Neural cell (in vitro differentiated cells): ENCODE data around the gene ZNF407. TPM values are rescaled to one million over a fixed set of nuclear protein-coding genes. Genes with fewer than 3 reads are reported as not detected.
"Not testable (repeated sequence)": the region's sequence is repeated elsewhere in the genome, so short reads cannot be mapped to it uniquely, and the experiment has no call there.

Source experiments
- H2AFZ ChIP-seq: fragments of 200-600, 300-800 bp; sonication (generic), shearing (Covaris generic); 2 replicates; pipeline ENCODE4 v1.6.0; 2014; ENCODE audit warnings: low read depth, mild to moderate bottlenecking, antibody characterized with exemption, low read length, moderate library complexity
- H3F3A ChIP-seq: fragments of 200-600 bp; shearing (Covaris generic); 2 replicates; pipeline ENCODE4 v1.6.1; 2016; ENCODE audit warnings: mild to moderate bottlenecking, moderate library complexity, mixed read lengths, antibody characterized with exemption, low read length; ENCODE audit not compliant: insufficient read depth, poor library complexity, severe bottlenecking
- H3K27ac ChIP-seq: fragments of 200-600, 300-800 bp; sonication (generic), shearing (Covaris generic); 2 replicates; pipeline ENCODE4 v1.5.1; 2014; ENCODE audit warnings: mild to moderate bottlenecking, low read length, moderate library complexity
- H3K27me3 ChIP-seq: fragments of 300-800, 200-600 bp; sonication (generic), shearing (Covaris generic); 2 replicates; pipeline ENCODE4 v1.6.0; 2014; ENCODE audit warnings: mild to moderate bottlenecking, low read depth, low read length, moderate library complexity; ENCODE audit not compliant: insufficient read depth
- H3K36me3 ChIP-seq: fragments of 300-800, 200-600 bp; sonication (generic), shearing (Covaris generic); 2 replicates; pipeline ENCODE4 v1.5.1; 2014; ENCODE audit warnings: mild to moderate bottlenecking, antibody characterized with exemption, low read length, moderate library complexity; ENCODE audit not compliant: insufficient read depth
- H3K4me2 ChIP-seq: fragments of 300-800, 200-600 bp; sonication (generic), shearing (Covaris generic); 2 replicates; pipeline ENCODE4 v1.6.0; 2014; ENCODE audit warnings: mild to moderate bottlenecking, low read length
- H3K4me3 ChIP-seq: fragments of 300-800, 200-600 bp; sonication (generic), shearing (Covaris generic); 2 replicates; pipeline ENCODE4 v1.5.1; 2014; ENCODE audit warnings: mild to moderate bottlenecking, low read length, moderate library complexity
- H3K79me2 ChIP-seq: fragments of 200-600 bp; shearing (Covaris generic); replicated peaks from 2 replicates; pipeline ENCODE4 v1.6.0; 2014; ENCODE audit warnings: mild to moderate bottlenecking, low read length, moderate library complexity; ENCODE audit not compliant: insufficient read depth
- H3K9ac ChIP-seq: fragments of 300-800, 200-600 bp; sonication (generic), shearing (Covaris generic); 2 replicates; pipeline ENCODE4 v1.6.1; 2016; ENCODE audit warnings: mild to moderate bottlenecking, low read length, mixed read lengths
- H3K9me2 ChIP-seq: fragments of 200-600 bp; shearing (Covaris generic); 2 replicates; pipeline ENCODE4 v1.6.1; 2016; ENCODE audit warnings: mild to moderate bottlenecking, low read length, mixed read lengths; ENCODE audit not compliant: insufficient read depth
- H3K9me3 ChIP-seq: fragments of 200-600, 300-800 bp; sonication (generic), shearing (Covaris generic); 2 replicates; pipeline ENCODE4 v1.6.1; 2016; ENCODE audit warnings: mild to moderate bottlenecking, mixed run types, low read length, moderate library complexity, mixed read lengths
- H4K20me1 ChIP-seq: fragments of 200-600 bp; shearing (Covaris generic); 2 replicates; pipeline ENCODE4 v1.6.1; 2016; ENCODE audit warnings: mild to moderate bottlenecking, mixed run types; ENCODE audit not compliant: insufficient read depth
- EP300 ChIP-seq: fragments of 450-650 bp; conservative IDR thresholded peaks from 2 replicates; pipeline ENCODE4 v1.6.1; 2014; ENCODE audit warnings: antibody characterized with exemption, mild to moderate bottlenecking, moderate library complexity; ENCODE audit not compliant: poor library complexity, severe bottlenecking
- EZH2 ChIP-seq: fragments of 200-600, 300-800 bp; shearing (Covaris generic), sonication (generic); IDR thresholded peaks from 2 replicates; pipeline ENCODE4 v1.6.1; 2014; ENCODE audit warnings: antibody characterized with exemption, low read length, borderline replicate concordance, mild to moderate bottlenecking; ENCODE audit not compliant: insufficient read depth, poor library complexity, severe bottlenecking
- MXI1 ChIP-seq: fragments of 450-650 bp; conservative IDR thresholded peaks from 2 replicates; pipeline ENCODE4 v1.6.1; 2014; ENCODE audit warnings: antibody characterized with exemption, mild to moderate bottlenecking; ENCODE audit not compliant: poor library complexity, severe bottlenecking
- POLR2AphosphoS5 ChIP-seq: IDR thresholded peaks from 2 replicates; pipeline ENCODE4 v1.6.1; 2012
- RAD21 ChIP-seq: fragments of 450-650 bp; conservative IDR thresholded peaks from 2 replicates; pipeline ENCODE4 v1.6.1; 2014; ENCODE audit warnings: antibody characterized with exemption, mild to moderate bottlenecking, moderate library complexity
- SMC3 ChIP-seq: fragments of 450-650 bp; conservative IDR thresholded peaks from 2 replicates; pipeline ENCODE4 v1.6.1; 2014; ENCODE audit warnings: antibody characterized with exemption, mild to moderate bottlenecking, moderate library complexity; ENCODE audit not compliant: poor library complexity
- TAF1 ChIP-seq: IDR thresholded peaks from 2 replicates; pipeline ENCODE4 v1.6.1; 2012; ENCODE audit warnings: low read depth
- polyA plus RNA-seq: library from polyadenylated mRNA; depleted of rRNA; stranded (reverse); fragments of >200 nt; gene quantifications from 2 replicates; pipeline ENCODE4 v1.2.3, GENCODE V29; 2014
- TF ChIP-seq, protein P1 (sequence below): IDR thresholded peaks from 2 replicates; pipeline ENCODE4 v1.6.1; 2012; ENCODE audit warnings: borderline replicate concordance
- TF ChIP-seq, protein P2 (sequence below): fragments of 450-650 bp; IDR thresholded peaks from 2 replicates; pipeline ENCODE4 v1.5.1; 2014; ENCODE audit warnings: antibody characterized with exemption, mild to moderate bottlenecking, moderate library complexity; ENCODE audit not compliant: poor library complexity, severe bottlenecking

ZNF407 gene
- polyA plus RNA-seq, 1 donor from 2014 or later: 2.9 TPM

DNA sequence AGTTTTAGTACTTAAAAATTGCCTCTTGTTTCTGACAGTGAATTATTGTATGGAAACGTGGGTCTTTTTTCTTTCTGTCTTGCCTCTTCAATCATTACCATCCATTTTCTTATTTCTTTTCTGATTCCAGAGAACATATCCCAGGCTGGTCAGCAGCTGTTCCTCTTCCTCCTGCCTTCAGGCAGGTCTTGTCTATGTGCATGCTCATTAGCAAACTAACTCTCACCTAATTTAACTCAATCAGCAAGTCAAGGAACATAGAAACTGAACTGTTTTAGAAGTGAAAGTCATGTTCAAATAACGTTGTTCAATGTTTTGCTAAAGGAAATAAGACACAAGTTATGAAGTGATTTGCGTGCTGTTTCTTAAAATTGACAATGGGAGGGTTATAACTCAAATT lies 369.8 kb downstream of the ZNF407 start:
- Histone ChIP-seq H3K27ac (no peak overlapping the region), H3K36me3 (no peaks in the 10 kb centered on the region), H3K9me2 (no peaks in the 10 kb centered on the region), H3K27me3 (no peaks in the 10 kb centered on the region), H3K4me3 (no peak overlapping the region), H3K4me2 (no peak overlapping the region), H3K9me3 (no peaks in the 10 kb centered on the region), H4K20me1 (no peaks in the 10 kb centered on the region), H2AFZ (no peak overlapping the region), H3K79me2 (no peaks in the 10 kb centered on the region), H3K9ac (no peak overlapping the region), H3F3A (no peaks in the 10 kb centered on the region)
- TF ChIP-seq, protein P1, sequence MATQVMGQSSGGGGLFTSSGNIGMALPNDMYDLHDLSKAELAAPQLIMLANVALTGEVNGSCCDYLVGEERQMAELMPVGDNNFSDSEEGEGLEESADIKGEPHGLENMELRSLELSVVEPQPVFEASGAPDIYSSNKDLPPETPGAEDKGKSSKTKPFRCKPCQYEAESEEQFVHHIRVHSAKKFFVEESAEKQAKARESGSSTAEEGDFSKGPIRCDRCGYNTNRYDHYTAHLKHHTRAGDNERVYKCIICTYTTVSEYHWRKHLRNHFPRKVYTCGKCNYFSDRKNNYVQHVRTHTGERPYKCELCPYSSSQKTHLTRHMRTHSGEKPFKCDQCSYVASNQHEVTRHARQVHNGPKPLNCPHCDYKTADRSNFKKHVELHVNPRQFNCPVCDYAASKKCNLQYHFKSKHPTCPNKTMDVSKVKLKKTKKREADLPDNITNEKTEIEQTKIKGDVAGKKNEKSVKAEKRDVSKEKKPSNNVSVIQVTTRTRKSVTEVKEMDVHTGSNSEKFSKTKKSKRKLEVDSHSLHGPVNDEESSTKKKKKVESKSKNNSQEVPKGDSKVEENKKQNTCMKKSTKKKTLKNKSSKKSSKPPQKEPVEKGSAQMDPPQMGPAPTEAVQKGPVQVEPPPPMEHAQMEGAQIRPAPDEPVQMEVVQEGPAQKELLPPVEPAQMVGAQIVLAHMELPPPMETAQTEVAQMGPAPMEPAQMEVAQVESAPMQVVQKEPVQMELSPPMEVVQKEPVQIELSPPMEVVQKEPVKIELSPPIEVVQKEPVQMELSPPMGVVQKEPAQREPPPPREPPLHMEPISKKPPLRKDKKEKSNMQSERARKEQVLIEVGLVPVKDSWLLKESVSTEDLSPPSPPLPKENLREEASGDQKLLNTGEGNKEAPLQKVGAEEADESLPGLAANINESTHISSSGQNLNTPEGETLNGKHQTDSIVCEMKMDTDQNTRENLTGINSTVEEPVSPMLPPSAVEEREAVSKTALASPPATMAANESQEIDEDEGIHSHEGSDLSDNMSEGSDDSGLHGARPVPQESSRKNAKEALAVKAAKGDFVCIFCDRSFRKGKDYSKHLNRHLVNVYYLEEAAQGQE: no peak
- TF ChIP-seq MXI1 (no peak), EP300 (no peak), POLR2AphosphoS5 (no peak), RAD21 (no peak), EZH2 (no peak), SMC3 (no peak), TAF1 (no peak)
- TF ChIP-seq, protein P2, sequence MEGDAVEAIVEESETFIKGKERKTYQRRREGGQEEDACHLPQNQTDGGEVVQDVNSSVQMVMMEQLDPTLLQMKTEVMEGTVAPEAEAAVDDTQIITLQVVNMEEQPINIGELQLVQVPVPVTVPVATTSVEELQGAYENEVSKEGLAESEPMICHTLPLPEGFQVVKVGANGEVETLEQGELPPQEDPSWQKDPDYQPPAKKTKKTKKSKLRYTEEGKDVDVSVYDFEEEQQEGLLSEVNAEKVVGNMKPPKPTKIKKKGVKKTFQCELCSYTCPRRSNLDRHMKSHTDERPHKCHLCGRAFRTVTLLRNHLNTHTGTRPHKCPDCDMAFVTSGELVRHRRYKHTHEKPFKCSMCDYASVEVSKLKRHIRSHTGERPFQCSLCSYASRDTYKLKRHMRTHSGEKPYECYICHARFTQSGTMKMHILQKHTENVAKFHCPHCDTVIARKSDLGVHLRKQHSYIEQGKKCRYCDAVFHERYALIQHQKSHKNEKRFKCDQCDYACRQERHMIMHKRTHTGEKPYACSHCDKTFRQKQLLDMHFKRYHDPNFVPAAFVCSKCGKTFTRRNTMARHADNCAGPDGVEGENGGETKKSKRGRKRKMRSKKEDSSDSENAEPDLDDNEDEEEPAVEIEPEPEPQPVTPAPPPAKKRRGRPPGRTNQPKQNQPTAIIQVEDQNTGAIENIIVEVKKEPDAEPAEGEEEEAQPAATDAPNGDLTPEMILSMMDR: no peak

DNA sequence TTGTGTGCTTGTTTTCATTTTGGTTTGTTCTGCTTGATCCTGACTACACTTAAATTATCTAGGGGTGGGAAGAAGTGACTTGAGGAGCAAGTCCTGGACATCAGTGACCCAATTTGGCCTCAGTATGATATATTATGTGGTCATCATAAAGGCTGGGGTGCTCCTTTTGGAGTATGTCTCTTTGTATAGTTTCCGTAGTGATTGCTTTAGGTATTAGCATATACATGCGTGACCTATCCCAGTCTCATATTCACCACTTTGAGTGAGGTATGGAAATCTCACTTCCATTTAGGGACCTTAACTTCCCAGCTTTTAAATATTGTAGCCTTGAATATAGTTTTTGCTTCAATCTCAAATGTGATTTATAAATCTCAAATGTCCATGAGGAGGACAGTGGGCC lies 370.3 kb downstream of the ZNF407 start:
- Histone ChIP-seq H3K9me2 (no peaks in the 10 kb centered on the region), H3F3A (no peaks in the 10 kb centered on the region), H3K79me2 (no peaks in the 10 kb centered on the region), H4K20me1 (no peaks in the 10 kb centered on the region), H3K4me3 (no peak overlapping the region), H3K9ac (no peak overlapping the region), H2AFZ (no peak overlapping the region), H3K27ac (no peak overlapping the region), H3K27me3 (no peaks in the 10 kb centered on the region), H3K4me2 (no peak overlapping the region), H3K36me3 (no peaks in the 10 kb centered on the region), H3K9me3 (no peaks in the 10 kb centered on the region)
- TF ChIP-seq EZH2: no peak
- TF ChIP-seq EP300: no peak
- TF ChIP-seq, protein P1: no peak
- TF ChIP-seq MXI1: no peak
- no peak for TF ChIP-seq TAF1

DNA sequence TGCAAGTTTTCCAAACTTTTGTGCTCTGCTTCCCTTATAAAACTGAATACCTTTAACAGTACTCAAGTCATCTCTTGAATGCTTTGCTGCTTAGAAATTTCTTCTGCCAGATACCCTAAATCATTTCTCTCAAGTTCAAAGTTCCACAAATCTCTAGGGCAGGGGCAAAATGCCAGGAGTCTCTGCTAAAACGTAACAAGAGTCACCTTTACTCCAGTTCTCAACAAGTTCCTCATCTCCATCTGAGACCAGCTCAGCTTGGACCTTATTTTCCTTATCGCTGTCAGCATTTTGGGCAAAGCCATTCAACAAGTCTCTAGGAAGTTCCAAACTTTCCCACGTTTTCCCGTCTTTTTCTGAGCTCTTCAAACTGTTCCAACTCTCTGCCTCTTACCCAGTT lies 373.7 kb downstream of the ZNF407 start:
- not testable (repeated sequence) for H3K27ac ChIP-seq, H2AFZ ChIP-seq, H4K20me1 ChIP-seq, H3K79me2 ChIP-seq, H3K4me2 ChIP-seq, H3K9me3 ChIP-seq, H3K36me3 ChIP-seq, H3K27me3 ChIP-seq, H3K9me2 ChIP-seq, H3K9ac ChIP-seq, H3K4me3 ChIP-seq, H3F3A ChIP-seq

DNA sequence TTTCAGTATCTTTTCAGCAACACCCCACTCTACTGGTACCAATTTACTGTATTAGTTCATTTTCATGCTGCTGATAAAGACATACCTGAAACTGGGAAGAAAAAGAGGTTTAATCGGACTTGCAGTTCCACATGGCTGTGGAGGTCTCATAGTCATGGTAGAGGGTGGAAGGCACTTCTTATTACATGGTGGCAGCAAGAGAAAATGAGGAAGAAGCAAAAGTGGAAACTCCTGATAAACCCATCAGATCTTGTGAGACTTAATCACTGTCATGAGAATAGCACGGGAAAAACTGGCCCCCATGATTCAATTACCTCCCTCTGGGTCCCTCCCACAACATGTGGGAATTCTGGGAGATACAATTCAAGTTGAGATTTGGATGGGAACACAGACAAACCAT lies 374.1 kb downstream of the ZNF407 start:
- not testable (repeated sequence) for H2AFZ ChIP-seq, H3K79me2 ChIP-seq, H3K4me3 ChIP-seq, H3F3A ChIP-seq, H3K36me3 ChIP-seq, H3K9me2 ChIP-seq, H4K20me1 ChIP-seq, H3K27ac ChIP-seq, H3K9me3 ChIP-seq, H3K9ac ChIP-seq, H3K27me3 ChIP-seq, H3K4me2 ChIP-seq
